MCF 10A (cell line): Measurements from ENCODE around the gene CFAP61. TPM values are rescaled to one million over a fixed set of nuclear protein-coding genes. Genes with fewer than 3 reads are reported as not detected.

Experiments
- BruUV-seq: library from RNA; stranded (reverse); fragments of 400-500 nt; replicated peaks from 2 replicates; lab custom pipeline; 2021; lab: Mats Ljungman, UMichigan
- CTCF ChIA-PET: fragments of 300-600 bp; sonication (Branson Sonifier 250); formaldehyde crosslinking; extraction: SDS; loops from one replicate; lab custom pipeline; 2021; ENCODE audit warnings: antibody characterized with exemption, inconsistent platforms; lab: Yijun Ruan, JAX
- POLR2A ChIA-PET: fragments of 300-600, 350-650 bp; sonication (Branson Sonifier 250); formaldehyde crosslinking; extraction: SDS; loops from one replicate; lab custom pipeline; 2020; ENCODE audit warnings: antibody characterized with exemption, inconsistent platforms; lab: Yijun Ruan, JAX
- DNase-seq: peaks from one replicate; pipeline ENCODE4 v3.0.0-alpha.2; 2018; ENCODE audit not compliant: unreplicated experiment
- H3K27ac Mint-ChIP-seq: one replicate; pipeline ENCODE4 v1.8.0; 2022; ENCODE audit warnings: mild to moderate bottlenecking, low read depth, mixed read lengths; ENCODE audit not compliant: unreplicated experiment
- H3K27me3 Mint-ChIP-seq: one replicate; pipeline ENCODE4 v1.8.0; 2022; ENCODE audit warnings: mixed read lengths; ENCODE audit not compliant: insufficient read depth, unreplicated experiment
- H3K36me3 Mint-ChIP-seq: one replicate; pipeline ENCODE4 v1.8.0; 2022; ENCODE audit warnings: mild to moderate bottlenecking, moderate library complexity, mixed read lengths; ENCODE audit not compliant: insufficient read depth, unreplicated experiment
- H3K4me1 Mint-ChIP-seq: one replicate; pipeline ENCODE4 v1.8.0; 2022; ENCODE audit warnings: mixed read lengths; ENCODE audit not compliant: insufficient read depth, unreplicated experiment
- H3K4me3 Mint-ChIP-seq: one replicate; pipeline ENCODE4 v1.8.0; 2022; ENCODE audit warnings: mild to moderate bottlenecking, moderate library complexity, mixed read lengths; ENCODE audit not compliant: unreplicated experiment
- H3K9me3 Mint-ChIP-seq: one replicate; pipeline ENCODE4 v1.8.0; 2022; ENCODE audit warnings: mixed read lengths; ENCODE audit not compliant: unreplicated experiment
- CTCF ChIP-seq: fragments of 200-600 bp; IDR thresholded peaks from one replicate; pipeline ENCODE4 v1.8.0; 2022; ENCODE audit warnings: antibody characterized with exemption, mild to moderate bottlenecking; ENCODE audit not compliant: unreplicated experiment
- intact Hi-C: fragments of 100-400 bp; cut with micrococcal nuclease; formaldehyde crosslinking; loops from 2 replicates; pipeline ENCODE4 v1.14.1; 2022
- total RNA-seq: library from RNA; stranded (reverse); gene quantifications from 2 replicates; pipeline ENCODE4 v1.2.3, GENCODE V29; 2022

The CFAP61 gene
- total RNA-seq, 1 experiment from 2014 or later: 1.5 TPM

- intact Hi-C loops: no loop called here
- ChIA-PET POLR2A (interaction anchor here (0.6 to 1.4 kb wide), 2 partner anchors 11 to 341 kb away, joined by 3 read pairs; no protein-coding TSS in a partner anchor), CTCF (interaction anchor here (0.7 kb wide), 1 partner anchor 66 kb away, joined by 3 read pairs; no protein-coding TSS in a partner anchor)
- no peak for TF ChIP-seq CTCF
- no peak for DNase-seq
- no TSS peak for BruUV-seq
- Mint-ChIP-seq H3K4me3 (no peak overlapping the region), H3K27me3 (no peaks in the 10 kb centered on the region), H3K36me3 (no peaks in the 10 kb centered on the region), H3K4me1 (peaks cover 9% of the 10 kb centered on the region), H3K27ac (no peak overlapping the region), H3K9me3 (peaks cover 22% of the 10 kb centered on the region)
Observed at GRCh38 chr20:20148779-20149178, 96.4 kb downstream of the CFAP61 start.

GRCh38 chr20:20150241-20150640, 97.9 kb downstream of the CFAP61 start:
- Mint-ChIP-seq H3K4me3 (no peak overlapping the region), H3K27ac (peak overlapping the region; percentile 22), H3K36me3 (no peaks in the 10 kb centered on the region), H3K9me3 (peaks cover 11% of the 10 kb centered on the region), H3K27me3 (no peaks in the 10 kb centered on the region), H3K4me1 (peaks cover 9% of the 10 kb centered on the region)
- no peak for DNase-seq
- ChIA-PET POLR2A (interaction anchor here (0.6 kb wide), 1 partner anchor 12 kb away, joined by 4 read pairs; no protein-coding TSS in a partner anchor), CTCF (no interaction called here)
- no TSS peak for BruUV-seq
- intact Hi-C loops: no loop called here
- no peak for TF ChIP-seq CTCF

GRCh38 chr20:20160520-20160919, 108.2 kb downstream of the CFAP61 start:
- Mint-ChIP-seq H3K4me1 (peaks cover 11% of the 10 kb centered on the region), H3K9me3 (no peaks in the 10 kb centered on the region), H3K4me3 (no peak overlapping the region), H3K36me3 (no peaks in the 10 kb centered on the region), H3K27me3 (no peaks in the 10 kb centered on the region), H3K27ac (no peak overlapping the region)
- no peak for DNase-seq
- intact Hi-C loops: no loop called here
- TF ChIP-seq CTCF: no peak
- CTCF ChIA-PET: interaction anchor here (1.4 kb wide), 1 partner anchor 260 kb away, joined by 3 read pairs; no protein-coding TSS in a partner anchor
- BruUV-seq: no TSS peak
- POLR2A ChIA-PET: no interaction called here

GRCh38 chr20:20161611-20162010, 109.3 kb downstream of the CFAP61 start:
- intact Hi-C loops: no loop called here
- H3K27ac Mint-ChIP-seq: no peak overlapping the region

More at GRCh38 chr20:20161611-20162010, 109.3 kb downstream of the CFAP61 start:
- Mint-ChIP-seq H3K4me3 (no peak overlapping the region), H3K36me3 (no peaks in the 10 kb centered on the region), H3K9me3 (no peaks in the 10 kb centered on the region), H3K4me1 (peaks cover 11% of the 10 kb centered on the region), H3K27me3 (no peaks in the 10 kb centered on the region)
- DNase-seq: no peak
- ChIA-PET POLR2A (no interaction called here), CTCF (interaction anchor here (1.2 to 1.4 kb wide), 2 partner anchors 76 to 259 kb away, joined by 3 read pairs; no protein-coding TSS in a partner anchor)
- no peak for TF ChIP-seq CTCF
- BruUV-seq: no TSS peak
